Natural killer cell treated with Interleukin-12 subunit alpha and Interleukin-12 subunit beta and Interleukin-15 and Interleukin-18, amount 100 ng/mL, for 72 hours (primary cell): ENCODE measurements around the gene PAM. TPM values are rescaled to one million over a fixed set of nuclear protein-coding genes. Genes with fewer than 3 reads are reported as not detected.
"Not testable (repeated sequence)": the region's sequence is repeated elsewhere in the genome, so short reads cannot be mapped to it uniquely, and the experiment has no call there.

Experiments
- ATAC-seq, 2 donors: fragments of 150-1000 bp; cut with Tn5 transposase in 1 of 2; sonication (Bioruptor Pico), chemical (Tn5 transposase) in 1 of 2; 2 replicates each; pipeline ENCODE4 v1.10.0; 2021
- DNase-seq: peaks from one replicate; pipeline ENCODE4 v3.0.0; 2022; ENCODE audit warnings: low spot score
- H3K27ac Mint-ChIP-seq, 2 donors: 1 replicate in 1 of 2; 2 replicates in 1 of 2; pipeline ENCODE4 v1.8.0; 2022; ENCODE audit warnings: mixed read lengths in 2 of 2, mild to moderate bottlenecking in 1 of 2, moderate library complexity in 1 of 2
- H3K27me3 Mint-ChIP-seq, 2 donors: 1 replicate in 1 of 2; 2 replicates in 1 of 2; pipeline ENCODE4 v1.8.0; 2022; ENCODE audit warnings: mixed read lengths in 2 of 2
- H3K36me3 Mint-ChIP-seq: one replicate; pipeline ENCODE4 v1.8.0; 2022; ENCODE audit warnings: mixed read lengths
- H3K4me1 Mint-ChIP-seq, 2 donors: 1 replicate in 1 of 2; 2 replicates in 1 of 2; pipeline ENCODE4 v1.8.0; 2022; ENCODE audit warnings: low read depth in 2 of 2, mixed read lengths in 2 of 2, mild to moderate bottlenecking in 1 of 2
- H3K4me3 Mint-ChIP-seq: one replicate; pipeline ENCODE4 v1.8.0; 2022; ENCODE audit warnings: mixed read lengths
- H3K9me3 Mint-ChIP-seq: 2 replicates; pipeline ENCODE4 v1.8.0; 2022; ENCODE audit warnings: mixed read lengths
- total RNA-seq, 2 donors: library from RNA; stranded (reverse); gene quantifications; one replicate each; pipeline ENCODE4 v1.2.3, GENCODE V29; 2022

Gene PAM
- total RNA-seq, 2 donors from 2014 or later = 86.3 to 124 TPM

- H3K27me3 Mint-ChIP-seq = no peaks in the 10 kb centered on the region
- DNase-seq (no peak), ATAC-seq (no peak)
- H3K36me3 Mint-ChIP-seq = peaks cover 8% of the 10 kb centered on the region
- H3K4me1 Mint-ChIP-seq = peaks cover 14 to 17% of the 10 kb centered on the region in 2 donors
- no peaks in the 10 kb centered on the region for H3K9me3 Mint-ChIP-seq
- H3K4me3 Mint-ChIP-seq = no peak overlapping the region
- no peak overlapping the region for H3K27ac Mint-ChIP-seq
These were observed 140.9 kb downstream of the PAM start for GRCh38 chr5:102895976-102896375.

GRCh38 chr5:102901424-102902134, 146.5 kb downstream of the PAM start:
- H3K36me3 Mint-ChIP-seq = peaks cover 9% of the 10 kb centered on the region
- no peaks in the 10 kb centered on the region for H3K27me3 Mint-ChIP-seq
- no peak overlapping the region for H3K4me3 Mint-ChIP-seq
- H3K9me3 Mint-ChIP-seq = no peaks in the 10 kb centered on the region
- DNase-seq (no peak), ATAC-seq (no peak)
- peak overlapping the region in 1 of 2 donors; percentile 68 for H3K27ac Mint-ChIP-seq
- peaks cover 14 to 26% of the 10 kb centered on the region in 2 donors for H3K4me1 Mint-ChIP-seq

GRCh38 chr5:102902135-102902448, 147.0 kb downstream of the PAM start:
- ATAC-seq = no peak
- no peaks in the 10 kb centered on the region for H3K27me3 Mint-ChIP-seq

GRCh38 chr5:102902647-102903046, 147.5 kb downstream of the PAM start:
- Mint-ChIP-seq H3K9me3 (no peaks in the 10 kb centered on the region), H3K4me1 (peaks cover 14 to 26% of the 10 kb centered on the region in 2 donors), H3K36me3 (peaks cover 10% of the 10 kb centered on the region), H3K27ac (no peak overlapping the region), H3K4me3 (no peak overlapping the region), H3K27me3 (no peaks in the 10 kb centered on the region)
- DNase-seq (no peak), ATAC-seq (no peak)

More at GRCh38 chr5:102902135-102902448, 147.0 kb downstream of the PAM start:
- Mint-ChIP-seq H3K4me3 (no peak overlapping the region), H3K4me1 (peaks cover 14 to 26% of the 10 kb centered on the region in 2 donors), H3K36me3 (peaks cover 10% of the 10 kb centered on the region), H3K27ac (no peak overlapping the region), H3K9me3 (no peaks in the 10 kb centered on the region)
- no peak for DNase-seq

- Mint-ChIP-seq H3K4me1 (peaks cover 14 to 27% of the 10 kb centered on the region in 2 donors), H3K27me3 (no peaks in the 10 kb centered on the region), H3K4me3 (no peak overlapping the region), H3K27ac (no peak overlapping the region), H3K36me3 (peaks cover 10% of the 10 kb centered on the region), H3K9me3 (no peaks in the 10 kb centered on the region)
- DNase-seq = no peak
- ATAC-seq = no peak
These were observed 148.2 kb downstream of the PAM start for GRCh38 chr5:102903074-102903871.

GRCh38 chr5:102905056-102905455, 150.0 kb downstream of the PAM start:
- Mint-ChIP-seq H3K4me3 (no peak overlapping the region), H3K27me3 (no peaks in the 10 kb centered on the region), H3K9me3 (no peaks in the 10 kb centered on the region), H3K36me3 (peaks cover 10% of the 10 kb centered on the region), H3K4me1 (peaks cover 8 to 29% of the 10 kb centered on the region in 2 donors), H3K27ac (no peak overlapping the region)
- DNase-seq = no peak
- no peak for ATAC-seq

GRCh38 chr5:102907099-102907498, 152.0 kb downstream of the PAM start:
- not testable (repeated sequence) for H3K27me3 Mint-ChIP-seq, H3K36me3 Mint-ChIP-seq, ATAC-seq, H3K9me3 Mint-ChIP-seq, H3K27ac Mint-ChIP-seq, DNase-seq, H3K4me3 Mint-ChIP-seq
- H3K4me1 Mint-ChIP-seq = peaks cover 0 to 31% of the 10 kb centered on the region in 2 donors

- no peaks in the 10 kb centered on the region for H3K9me3 Mint-ChIP-seq
- ATAC-seq (no peak), DNase-seq (no peak)
- H3K36me3 Mint-ChIP-seq = peaks cover 6% of the 10 kb centered on the region
- no peaks in the 10 kb centered on the region for H3K27me3 Mint-ChIP-seq
- no peak overlapping the region for H3K4me3 Mint-ChIP-seq
- peaks cover 9 to 35% of the 10 kb centered on the region in 2 donors for H3K4me1 Mint-ChIP-seq
- H3K27ac Mint-ChIP-seq = peak overlapping the region in 1 of 2 donors; percentile 10
These were observed 155.4 kb downstream of the PAM start for GRCh38 chr5:102910240-102911226.

GRCh38 chr5:102911973-102912372, 156.9 kb downstream of the PAM start:
- Mint-ChIP-seq H3K4me1 (peaks cover 9 to 31% of the 10 kb centered on the region in 2 donors), H3K4me3 (no peak overlapping the region), H3K9me3 (no peaks in the 10 kb centered on the region), H3K27me3 (no peaks in the 10 kb centered on the region), H3K27ac (no peak overlapping the region), H3K36me3 (no peaks in the 10 kb centered on the region)
- ATAC-seq = no peak
- no peak for DNase-seq

- peaks cover 9 to 14% of the 10 kb centered on the region in 2 donors for H3K4me1 Mint-ChIP-seq
These were observed 161.0 kb downstream of the PAM start for GRCh38 chr5:102916109-102916508.

GRCh38 chr5:102918986-102919610, 164.0 kb downstream of the PAM start:
- no peak for DNase-seq
- H3K4me3 Mint-ChIP-seq = no peak overlapping the region
- ATAC-seq = no peak
- H3K4me1 Mint-ChIP-seq = peaks cover 10 to 14% of the 10 kb centered on the region in 2 donors
- no peaks in the 10 kb centered on the region for H3K9me3 Mint-ChIP-seq
- H3K27me3 Mint-ChIP-seq = no peaks in the 10 kb centered on the region
- H3K27ac Mint-ChIP-seq = no peak overlapping the region
- peaks cover 4% of the 10 kb centered on the region for H3K36me3 Mint-ChIP-seq

More at GRCh38 chr5:102916109-102916508, 161.0 kb downstream of the PAM start:
- no peaks in the 10 kb centered on the region for H3K27me3 Mint-ChIP-seq
- no peak overlapping the region for H3K4me3 Mint-ChIP-seq
- DNase-seq (no peak), ATAC-seq (no peak)
- H3K9me3 Mint-ChIP-seq = no peaks in the 10 kb centered on the region
- no peaks in the 10 kb centered on the region for H3K36me3 Mint-ChIP-seq
- H3K27ac Mint-ChIP-seq = no peak overlapping the region

- ATAC-seq = no peak
- Mint-ChIP-seq H3K27me3 (no peaks in the 10 kb centered on the region), H3K4me1 (peaks cover 10 to 16% of the 10 kb centered on the region in 2 donors), H3K27ac (no peak overlapping the region), H3K4me3 (no peak overlapping the region), H3K36me3 (peaks cover 4% of the 10 kb centered on the region), H3K9me3 (no peaks in the 10 kb centered on the region)
- no peak for DNase-seq
These were observed 165.7 kb downstream of the PAM start for GRCh38 chr5:102920762-102921161.
